GM12878 (cell line): Measurements from ENCODE around the gene NOM1. TPM values are rescaled to one million over a fixed set of nuclear protein-coding genes. Genes with fewer than 3 reads are reported as not detected.
A peak's percentile ranks its signal among the peaks of the same experiment; 100 is the strongest.

Experiments
- ATAC-seq: fragments of 200-7000 bp; cut with Tn5 transposase; 3 replicates; pipeline ENCODE4 v1.9.1; 2020; ENCODE audit warnings: mild to moderate bottlenecking, moderate library complexity
- BruUV-seq: library from RNA; stranded (reverse); fragments of 400-500 nt; replicated peaks from 2 replicates; lab custom pipeline; 2021; lab: Mats Ljungman, UMichigan
- CTCF ChIA-PET: fragments of 300-600 bp; sonication (Branson Sonifier 250); formaldehyde crosslinking; extraction: SDS; loops from one replicate; lab custom pipeline; 2021; ENCODE audit warnings: inconsistent platforms; lab: Yijun Ruan, JAX
- POLR2A ChIA-PET: fragments of 350-600 bp; formaldehyde crosslinking; extraction: SDS; loops from one replicate; lab custom pipeline; 2021; ENCODE audit warnings: inconsistent platforms; lab: Charles Lee
- RAD21 ChIA-PET: fragments of 300-600 bp; sonication (Branson Sonifier 250); formaldehyde crosslinking; loops from one replicate; lab custom pipeline; 2023; ENCODE audit warnings: antibody characterized with exemption; ENCODE audit not compliant: unreplicated experiment; lab: Charles Lee
- SMC1A ChIA-PET: fragments of 300-600 bp; sonication (Branson Sonifier 250); formaldehyde crosslinking; loops from one replicate; lab custom pipeline; 2023; ENCODE audit not compliant: unreplicated experiment, uncharacterized antibody; lab: Charles Lee
- DNase-seq: peaks from one replicate; pipeline ENCODE4 v3.0.0-alpha.2; 2011; ENCODE audit warnings: low read depth, low spot score
- FAIRE-seq: peaks from 3 replicates; lab custom pipeline; 2011; peaks lifted over from hg19 to GRCh38; lab: Jason Lieb, UNC
- H2AFZ ChIP-seq: 2 replicates; pipeline ENCODE4 v1.6.0; 2011; ENCODE audit warnings: low read depth, low read length, control low read depth; ENCODE audit not compliant: control insufficient read depth
- H3K27ac ChIP-seq: 2 replicates; pipeline ENCODE4 v1.5.1; 2011; ENCODE audit warnings: control low read depth; ENCODE audit not compliant: control insufficient read depth, insufficient read depth
- H3K27me3 ChIP-seq, 2 experiments: replicated peaks in 1 of 2; 2 replicates each; pipeline versions ENCODE4 v1.6.0 to v1.6.1; 2011; ENCODE audit warnings: low read length in 1 of 2; ENCODE audit not compliant: control insufficient read depth in 2 of 2, insufficient read depth in 2 of 2
- H3K36me3 ChIP-seq, 2 experiments: 2 replicates each; pipeline ENCODE4 v1.5.1; 2011; ENCODE audit warnings: low read length in 1 of 2; ENCODE audit not compliant: control insufficient read depth in 2 of 2, insufficient read depth in 2 of 2
- H3K4me1 ChIP-seq: 2 replicates; pipeline ENCODE4 v1.6.1; 2011; ENCODE audit warnings: mild to moderate bottlenecking, low read length, moderate library complexity, mixed read lengths; ENCODE audit not compliant: control insufficient read depth, insufficient read depth
- H3K4me2 ChIP-seq: 2 replicates; pipeline ENCODE4 v1.6.0; 2011; ENCODE audit warnings: control low read depth; ENCODE audit not compliant: control insufficient read depth, insufficient read depth
- H3K4me3 ChIP-seq: fragments of 200-600 bp; sonication (generic); 2 replicates; pipeline ENCODE4 v1.5.1; 2016
- H3K79me2 ChIP-seq: 2 replicates; pipeline ENCODE4 v1.6.0; 2011; ENCODE audit warnings: low read length; ENCODE audit not compliant: control insufficient read depth, insufficient read depth
- H3K9ac ChIP-seq: 2 replicates; pipeline ENCODE4 v1.8.0; 2011; ENCODE audit warnings: low read length, control low read depth, mixed read lengths; ENCODE audit not compliant: control insufficient read depth, insufficient read depth
- H3K9me3 ChIP-seq: replicated peaks from 3 replicates; pipeline ENCODE4 v1.5.1; 2011; ENCODE audit warnings: mild to moderate bottlenecking, low read length; ENCODE audit not compliant: control insufficient read depth, insufficient read depth
- H4K20me1 ChIP-seq: 2 replicates; pipeline ENCODE4 v1.6.0; 2011; ENCODE audit not compliant: control insufficient read depth, insufficient read depth
- BCLAF1 ChIP-seq: fragments of 450-650 bp; IDR thresholded peaks from 2 replicates; pipeline ENCODE4 v1.6.1; 2017; ENCODE audit warnings: antibody characterized with exemption, mild to moderate bottlenecking, moderate library complexity
- BRCA1 ChIP-seq: IDR thresholded peaks from 2 replicates; pipeline ENCODE4 v1.6.1; 2011; ENCODE audit warnings: low read depth, low read length, improper control_type of control experiment
- E4F1 ChIP-seq: fragments of 450-650 bp; IDR thresholded peaks from 2 replicates; pipeline ENCODE4 v1.6.1; 2018; ENCODE audit warnings: borderline replicate concordance, mild to moderate bottlenecking; ENCODE audit not compliant: partially characterized antibody
- ESRRA ChIP-seq: IDR thresholded peaks from 2 replicates; pipeline ENCODE4 v1.6.1; 2012; ENCODE audit warnings: mild to moderate bottlenecking, low read length, improper control_type of control experiment
- FOXK2 ChIP-seq: fragments of 450-650 bp; IDR thresholded peaks from 2 replicates; pipeline ENCODE4 v1.6.1; 2017; ENCODE audit warnings: mild to moderate bottlenecking, moderate library complexity
- IKZF2 ChIP-seq, 2 experiments: fragments of 450-650 bp; IDR thresholded peaks; 2 replicates each; pipeline ENCODE4 v1.6.1; 2017; ENCODE audit warnings: mild to moderate bottlenecking in 2 of 2, moderate library complexity in 2 of 2
- KDM1A ChIP-seq: fragments of 200-600 bp; sonication (generic); IDR thresholded peaks from 2 replicates; pipeline ENCODE4 v1.6.1; 2016; ENCODE audit warnings: borderline replicate concordance
- NR2F1 ChIP-seq: fragments of 450-650 bp; conservative IDR thresholded peaks from 2 replicates; pipeline ENCODE4 v1.6.1; 2017; ENCODE audit warnings: mild to moderate bottlenecking
- PML ChIP-seq: IDR thresholded peaks from 2 replicates; pipeline ENCODE4 v1.6.1; 2012; ENCODE audit warnings: low read length, inconsistent platforms
- RAD21 ChIP-seq: IDR thresholded peaks from 2 replicates; pipeline ENCODE4 v1.6.1; 2011; ENCODE audit warnings: mild to moderate bottlenecking, low read depth, low read length, moderate library complexity; ENCODE audit not compliant: insufficient read depth
- SMAD5 ChIP-seq: IDR thresholded peaks from 2 replicates; pipeline ENCODE4 v1.6.1; 2016; ENCODE audit warnings: antibody characterized with exemption, low read depth
- SMC3 ChIP-seq: IDR thresholded peaks from 2 replicates; pipeline ENCODE4 v1.6.1; 2011; ENCODE audit warnings: low read length, improper control_type of control experiment, borderline replicate concordance
- TAF1 ChIP-seq: IDR thresholded peaks from 2 replicates; pipeline ENCODE4 v1.6.1; 2011; ENCODE audit warnings: mild to moderate bottlenecking, low read depth, low read length, borderline replicate concordance
- ZNF217 ChIP-seq: fragments of 450-650 bp; IDR thresholded peaks from 2 replicates; pipeline ENCODE4 v1.6.1; 2017; ENCODE audit warnings: antibody characterized with exemption, mild to moderate bottlenecking
- ZNF592 ChIP-seq: fragments of 450-650 bp; IDR thresholded peaks from 2 replicates; pipeline ENCODE4 v1.6.1; 2017; ENCODE audit warnings: mild to moderate bottlenecking, moderate library complexity
- ZSCAN29 ChIP-seq: fragments of 450-650 bp; IDR thresholded peaks from 2 replicates; pipeline ENCODE4 v1.6.1; 2017; ENCODE audit warnings: mild to moderate bottlenecking, moderate library complexity
- WGBS: methylation state at CpG from one replicate; pipeline ENCODE4 v1.1.6; 2016; ENCODE audit warnings: low lambda C conversion rate; ENCODE audit not compliant: insufficient replicate concordance, insufficient coverage; ENCODE audit errors: missing lambda C conversion rate; 5-methylcytosine and 5-hydroxymethylcytosine counted together
- in situ Hi-C: fragments of 300-500 bp; cut with MboI; formaldehyde crosslinking; loops from 9 replicates; pipeline ENCODE4 v1.14.3; 2018; ENCODE audit warnings: mixed read lengths
- intact Hi-C: fragments of 100-400 bp; cut with micrococcal nuclease; formaldehyde crosslinking; loops from one replicate; pipeline ENCODE4 v1.14.2; 2022; ENCODE audit not compliant: unreplicated experiment
- polyA plus RNA-seq, 11 experiments: library from polyadenylated mRNA; depleted of rRNA in 4 of 11; unstranded in 6 of 11; stranded (reverse) in 5 of 11; fragments of >200 nt; fragmentation: Nextera tagmentation in 4 of 11; fragmentation: Illumina TruSeq in 1 of 11; extraction: Ambion mirVana in 4 of 11; extraction: Trizol in 1 of 11; gene quantifications; 1 replicate in 1 of 11; 2 replicates in 10 of 11; pipeline versions ENCODE4 v1.2.1 to v1.2.3, GENCODE V29; 2011 to 2016; ENCODE audit warnings: inconsistent platforms in 2 of 11, missing spikeins in 2 of 11, low read depth in 1 of 11
- total RNA-seq, 4 experiments: library from RNA; depleted of rRNA in 3 of 4; stranded (reverse); fragments of >200 nt in 3 of 4; fragmentation: Illumina TruSeq in 1 of 4; extraction: Trizol in 1 of 4; gene quantifications; 2 replicates each; pipeline versions ENCODE4 v1.2.1 to v1.2.3, GENCODE V29; 2013 to 2021

NOM1 gene
- total and polyA plus RNA-seq, 10 of the 15 experiments (the other 5 are each of a cell fraction or from before 2014, with no cell fraction given): 2.9 to 21.3 (median 17.8) TPM

- Histone ChIP-seq H3K9me3 (no peaks in the 10 kb centered on the region), H3K4me1 (no peaks in the 10 kb centered on the region), H3K4me3 (no peak overlapping the region), H3K79me2 (no peaks in the 10 kb centered on the region), H3K4me2 (no peak overlapping the region), H4K20me1 (no peaks in the 10 kb centered on the region), H3K27me3 (no peaks in the 10 kb centered on the region; a peak in 1 of 4 replicates), H3K9ac (no peak overlapping the region), H3K27ac (no peak overlapping the region), H2AFZ (no peak overlapping the region), H3K36me3 (no peaks in the 10 kb centered on the region)
- intact Hi-C loops: no loop called here
- WGBS: 27% methylated on average over 16 of the region's 16 CpGs
- no TSS peak for BruUV-seq
- CTCF ChIA-PET: no interaction called here
- POLR2A ChIA-PET: no interaction called here
- no peak for DNase-seq
- peak; percentile 72 for ATAC-seq
- no peak for FAIRE-seq
- SMC1A ChIA-PET: interaction anchor here (1.0 kb wide), 1 partner anchor 10 kb away, joined by 4 read pairs; no protein-coding TSS in a partner anchor
- RAD21 ChIA-PET: no interaction called here
- TF ChIP-seq ZNF217: no peak
- TF ChIP-seq E4F1: no peak
- TF ChIP-seq SMAD5: no peak
- no peak for TF ChIP-seq ZSCAN29
- TF ChIP-seq TAF1: no peak
- TF ChIP-seq IKZF2 (IDR thresholded peaks at IDR 0.05): no peak
- TF ChIP-seq BCLAF1: no peak
- no peak for TF ChIP-seq RAD21
- TF ChIP-seq FOXK2: no peak
- TF ChIP-seq PML: no peak
- TF ChIP-seq ZNF592: no peak
- no peak for TF ChIP-seq ESRRA
- TF ChIP-seq NR2F1: no peak
- TF ChIP-seq KDM1A: no peak
- TF ChIP-seq BRCA1: no peak
- no peak for TF ChIP-seq SMC3
- in situ Hi-C loops: no loop called here
These were observed 19.5 kb upstream of the NOM1 start for GRCh38 chr7:156929789-156930539.
